Type B pancreatic cell (in vitro differentiated cells): ENCODE results near the gene PAPPA. TPM values are rescaled to one million over a fixed set of nuclear protein-coding genes. Genes with fewer than 3 reads are reported as not detected.

Experiments
- DNase-seq: peaks from one replicate; pipeline ENCODE4 v3.0.0; 2021; ENCODE audit warnings: mixed read lengths; ENCODE audit not compliant: unreplicated experiment; ENCODE audit errors: extremely low spot score
- H3K27ac Mint-ChIP-seq: 2 replicates; pipeline ENCODE4 v1.8.0; 2021; ENCODE audit warnings: mild to moderate bottlenecking, mixed read lengths
- H3K27me3 Mint-ChIP-seq: 2 replicates; pipeline ENCODE4 v1.8.0; 2021; ENCODE audit warnings: mixed read lengths
- H3K36me3 Mint-ChIP-seq: 2 replicates; pipeline ENCODE4 v1.8.0; 2021; ENCODE audit warnings: mixed read lengths
- H3K4me1 Mint-ChIP-seq: one replicate; pipeline ENCODE4 v1.8.0; 2021; ENCODE audit warnings: mixed read lengths; ENCODE audit not compliant: unreplicated experiment
- H3K4me3 Mint-ChIP-seq: 2 replicates; pipeline ENCODE4 v1.8.0; 2021; ENCODE audit warnings: mild to moderate bottlenecking, mixed read lengths
- H3K9me3 Mint-ChIP-seq: 2 replicates; pipeline ENCODE4 v1.8.0; 2021; ENCODE audit warnings: mixed read lengths
- total RNA-seq: library from RNA; stranded (reverse); gene quantifications from 2 replicates; pipeline ENCODE4 v1.2.1, GENCODE V29; 2021; ENCODE audit warnings: low replicate concordance
- TF ChIP-seq, protein P1 (sequence below): fragments of 200-600 bp; sonication (generic); conservative IDR thresholded peaks from 2 replicates; pipeline ENCODE4 v1.5.0; 2021; ENCODE audit warnings: antibody characterized with exemption, mild to moderate bottlenecking

PAPPA gene
- total RNA-seq, 1 donor from 2014 or later: 11.0 TPM

DNA sequence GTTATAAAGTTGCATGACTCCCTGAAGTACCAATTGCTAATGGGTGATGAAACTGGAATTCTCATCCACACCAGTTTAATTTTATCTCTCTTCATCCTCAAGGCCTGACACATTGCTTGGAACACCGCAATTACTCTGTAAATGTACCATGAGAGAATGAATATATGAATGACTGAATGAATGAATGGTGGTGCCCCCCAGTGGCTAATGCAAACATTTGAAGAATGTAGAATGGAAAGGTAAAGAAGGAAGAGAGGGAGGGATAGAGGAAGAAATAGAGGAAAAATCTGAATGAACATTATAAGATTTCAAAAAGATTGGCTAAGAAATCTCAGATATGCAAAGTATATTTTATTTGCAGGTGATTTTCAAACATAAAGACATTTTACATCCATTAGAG lies 13.1 kb downstream of the PAPPA start:
- Mint-ChIP-seq H3K27me3 (peaks cover 11% of the 10 kb centered on the region), H3K9me3 (no peaks in the 10 kb centered on the region), H3K27ac (no peak overlapping the region), H3K4me1 (no peaks in the 10 kb centered on the region), H3K36me3 (peaks cover 5% of the 10 kb centered on the region), H3K4me3 (no peak overlapping the region)
- TF ChIP-seq, protein P1, sequence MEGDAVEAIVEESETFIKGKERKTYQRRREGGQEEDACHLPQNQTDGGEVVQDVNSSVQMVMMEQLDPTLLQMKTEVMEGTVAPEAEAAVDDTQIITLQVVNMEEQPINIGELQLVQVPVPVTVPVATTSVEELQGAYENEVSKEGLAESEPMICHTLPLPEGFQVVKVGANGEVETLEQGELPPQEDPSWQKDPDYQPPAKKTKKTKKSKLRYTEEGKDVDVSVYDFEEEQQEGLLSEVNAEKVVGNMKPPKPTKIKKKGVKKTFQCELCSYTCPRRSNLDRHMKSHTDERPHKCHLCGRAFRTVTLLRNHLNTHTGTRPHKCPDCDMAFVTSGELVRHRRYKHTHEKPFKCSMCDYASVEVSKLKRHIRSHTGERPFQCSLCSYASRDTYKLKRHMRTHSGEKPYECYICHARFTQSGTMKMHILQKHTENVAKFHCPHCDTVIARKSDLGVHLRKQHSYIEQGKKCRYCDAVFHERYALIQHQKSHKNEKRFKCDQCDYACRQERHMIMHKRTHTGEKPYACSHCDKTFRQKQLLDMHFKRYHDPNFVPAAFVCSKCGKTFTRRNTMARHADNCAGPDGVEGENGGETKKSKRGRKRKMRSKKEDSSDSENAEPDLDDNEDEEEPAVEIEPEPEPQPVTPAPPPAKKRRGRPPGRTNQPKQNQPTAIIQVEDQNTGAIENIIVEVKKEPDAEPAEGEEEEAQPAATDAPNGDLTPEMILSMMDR: no peak
- DNase-seq: no peak

DNA sequence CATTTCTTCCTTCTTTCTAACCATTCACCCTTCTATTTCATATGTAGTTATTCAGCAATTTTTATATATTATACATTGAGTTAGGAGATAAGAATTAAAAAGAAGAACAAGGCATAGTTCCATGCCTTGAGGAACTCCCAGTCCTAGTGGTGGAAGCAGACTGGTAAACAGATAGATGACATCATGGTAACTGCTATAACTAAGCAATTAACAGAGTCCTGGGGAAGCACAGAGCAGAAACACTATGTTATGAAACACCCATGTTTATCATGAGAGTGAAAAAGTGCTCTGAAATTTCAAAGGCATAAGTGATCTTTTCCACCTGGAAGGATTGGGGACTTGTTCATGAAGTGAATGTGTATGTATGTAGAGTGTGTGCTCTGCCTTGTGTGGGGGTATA lies 14.6 kb downstream of the PAPPA start:
- Mint-ChIP-seq H3K27ac (no peak overlapping the region), H3K4me1 (no peaks in the 10 kb centered on the region), H3K9me3 (no peaks in the 10 kb centered on the region), H3K27me3 (peaks cover 18% of the 10 kb centered on the region), H3K4me3 (no peak overlapping the region), H3K36me3 (peaks cover under 1% of the 10 kb centered on the region)
- DNase-seq: no peak
- TF ChIP-seq, protein P1: no peak

DNA sequence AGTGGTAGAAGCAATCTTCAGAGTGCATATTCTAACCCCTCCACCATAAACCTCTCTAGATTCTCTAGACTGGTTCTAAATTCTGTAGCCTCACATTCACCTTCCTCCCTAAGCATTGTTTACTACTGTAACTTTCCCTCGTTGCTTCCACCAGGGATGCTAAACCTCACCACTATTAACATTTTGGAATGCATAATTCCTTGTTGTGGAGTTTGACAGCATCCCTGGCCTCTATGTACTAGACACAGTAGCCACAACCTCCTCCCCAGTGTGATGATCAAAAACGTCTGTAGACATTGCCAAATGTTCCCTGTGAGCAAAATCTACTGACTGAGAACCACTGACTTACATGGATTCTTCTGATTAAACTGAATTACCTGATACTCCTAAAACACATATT lies 18.6 kb downstream of the PAPPA start:
- H3K4me1 Mint-ChIP-seq: peaks cover 4% of the 10 kb centered on the region
- H3K27ac Mint-ChIP-seq: no peak overlapping the region
- H3K4me3 Mint-ChIP-seq: no peak overlapping the region
- TF ChIP-seq, protein P1: no peak
- peaks cover 30% of the 10 kb centered on the region for H3K27me3 Mint-ChIP-seq
- no peaks in the 10 kb centered on the region for H3K36me3 Mint-ChIP-seq
- no peaks in the 10 kb centered on the region for H3K9me3 Mint-ChIP-seq
- DNase-seq: no peak

DNA sequence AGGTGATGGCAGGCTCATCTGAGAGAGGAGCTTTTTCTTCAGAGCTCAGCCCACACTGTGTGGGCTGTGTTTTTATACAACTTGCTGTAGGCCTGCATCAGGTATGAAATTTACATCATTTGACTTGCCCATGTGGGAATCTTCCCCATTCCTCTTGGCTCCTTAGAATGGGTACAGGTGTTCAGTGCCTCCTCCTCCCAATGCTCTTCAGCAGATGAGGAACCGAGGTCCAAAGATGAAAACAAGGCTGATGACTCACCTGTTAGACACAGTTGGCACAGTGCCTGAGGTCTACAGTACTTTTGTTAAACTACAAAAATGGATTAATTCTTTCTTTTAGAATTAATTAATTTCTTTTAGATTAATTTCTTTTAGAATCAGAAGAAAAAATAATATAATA lies 20.8 kb downstream of the PAPPA start:
- H3K27ac Mint-ChIP-seq: no peak overlapping the region
- DNase-seq: no peak
- peaks cover 26% of the 10 kb centered on the region for H3K27me3 Mint-ChIP-seq
- peaks cover 4% of the 10 kb centered on the region for H3K4me1 Mint-ChIP-seq
- no peak overlapping the region for H3K4me3 Mint-ChIP-seq
- no peaks in the 10 kb centered on the region for H3K9me3 Mint-ChIP-seq
- H3K36me3 Mint-ChIP-seq: no peaks in the 10 kb centered on the region
- TF ChIP-seq, protein P1: no peak

DNA sequence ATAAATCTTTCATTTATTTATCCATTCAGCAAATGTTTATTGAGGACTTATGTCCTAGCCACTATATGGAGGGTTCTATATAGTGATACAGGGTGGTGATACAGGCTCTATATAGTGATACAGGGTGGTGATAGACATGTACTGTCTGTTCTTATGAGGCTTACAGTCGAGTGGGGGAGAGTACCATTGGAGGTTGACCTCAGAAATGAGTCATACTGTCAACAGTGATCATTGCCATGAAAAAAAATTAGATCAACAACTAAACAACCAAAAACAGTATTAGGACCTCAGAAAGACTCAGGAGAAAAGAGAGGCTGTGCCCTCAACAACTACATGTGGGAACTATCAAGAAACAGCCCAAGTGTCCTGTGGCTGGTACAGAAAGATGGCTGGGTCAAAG lies 22.0 kb downstream of the PAPPA start:
- H3K27me3 Mint-ChIP-seq: peaks cover 29% of the 10 kb centered on the region
- no peaks in the 10 kb centered on the region for H3K9me3 Mint-ChIP-seq
- no peak overlapping the region for H3K4me3 Mint-ChIP-seq
- no peak for DNase-seq
- H3K27ac Mint-ChIP-seq: no peak overlapping the region
- TF ChIP-seq, protein P1: no peak
- H3K36me3 Mint-ChIP-seq: no peaks in the 10 kb centered on the region
- peaks cover 7% of the 10 kb centered on the region for H3K4me1 Mint-ChIP-seq
